SK-N-SH treated with all-trans-retinoic acid at 6 μM for 48 hours (cell line): ENCODE data around the gene PYY.

Source experiments
- BACH2 ChIP-seq: fragments of 250-450 bp; sonication (Bioruptor Pico); IDR thresholded peaks from 2 replicates; pipeline ENCODE4 v1.9.0; 2021; ENCODE audit warnings: mild to moderate bottlenecking, borderline replicate concordance
- CSRNP3 ChIP-seq: fragments of 250-450 bp; sonication (Bioruptor Pico); IDR thresholded peaks from 2 replicates; pipeline ENCODE4 v1.5.1; 2021; ENCODE audit warnings: mild to moderate bottlenecking, moderate library complexity
- ESRRG ChIP-seq: fragments of 250-450 bp; sonication (Bioruptor Pico); IDR thresholded peaks from 2 replicates; pipeline ENCODE4 v1.6.1; 2021; ENCODE audit warnings: mild to moderate bottlenecking
- PATZ1 ChIP-seq: fragments of 250-450 bp; sonication (Bioruptor Pico); IDR thresholded peaks from 2 replicates; pipeline ENCODE4 v1.8.0; 2020; ENCODE audit warnings: mild to moderate bottlenecking, moderate library complexity, borderline replicate concordance
- PPARA ChIP-seq: fragments of 250-450 bp; sonication (Bioruptor Pico); IDR thresholded peaks from 2 replicates; pipeline ENCODE4 v1.5.0; 2020; ENCODE audit warnings: mild to moderate bottlenecking, borderline replicate concordance
- RARB ChIP-seq: fragments of 250-450 bp; sonication (Bioruptor Pico); IDR thresholded peaks from 2 replicates; pipeline ENCODE4 v1.8.0; 2021; ENCODE audit warnings: mild to moderate bottlenecking, moderate library complexity
- ZFP3 ChIP-seq: fragments of 250-450 bp; sonication (Bioruptor Pico); IDR thresholded peaks from 2 replicates; pipeline ENCODE4 v1.5.0; 2020; ENCODE audit warnings: mild to moderate bottlenecking, moderate library complexity
- ZFP30 ChIP-seq: fragments of 450-650 bp; formaldehyde crosslinking; IDR thresholded peaks from 2 replicates; pipeline ENCODE4 v1.5.0; 2022; ENCODE audit warnings: mild to moderate bottlenecking, moderate library complexity

- TF ChIP-seq ESRRG, result no peak
- TF ChIP-seq BACH2 (CRISPR knock-in tag), result no peak
- no peak for TF ChIP-seq ZFP30 (CRISPR knock-in tag)
- TF ChIP-seq PATZ1, result no peak
- TF ChIP-seq RARB, result no peak
- no peak for TF ChIP-seq PPARA (CRISPR knock-in tag)
- TF ChIP-seq ZFP3, result no peak
- no peak for TF ChIP-seq CSRNP3
These were observed 46.2 kb downstream of the PYY start, which contains the start of gene MPP2 for GRCh38 chr17:43907425-43907981.
